ENCODE results near the gene SUPV3L1.

DNA sequence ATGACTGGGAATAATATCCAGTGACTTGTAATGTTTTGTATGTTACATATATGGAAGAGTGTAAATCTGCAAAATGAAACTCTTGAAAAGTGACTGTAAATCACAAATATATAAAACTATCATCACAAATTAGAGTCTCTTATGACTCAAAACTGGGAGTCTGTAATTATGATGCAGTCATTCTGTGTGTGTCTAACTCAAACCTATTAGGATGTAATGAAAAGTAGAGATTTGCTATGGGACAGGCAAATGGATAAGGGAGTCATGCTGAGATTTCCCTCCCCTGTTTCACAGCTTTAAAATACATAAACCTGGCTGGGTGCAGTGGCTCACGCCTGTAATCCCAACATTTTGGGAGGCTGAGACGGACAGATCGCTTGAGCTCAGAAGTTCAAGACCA, 31.5 kb downstream of the SUPV3L1 start:
- TF ChIP-seq GATA2 (IDR thresholded peaks at IDR 0.05; ENCODE audit: low read depth, low read length) (no peak), GATA3 (IDR thresholded peaks at IDR 0.05; ENCODE audit: low read depth, low read length) (no peak)

All from SH-SY5Y (cell line).